Skeletal muscle cell (primary cell): Measurements from ENCODE around the gene SIRPG.
A peak's percentile ranks its signal among the peaks of the same experiment; 100 is the strongest.

Experiments used
- DNase-seq: peaks from one replicate; pipeline ENCODE4 v3.0.0-alpha.2; 2010; ENCODE audit warnings: low read depth
- H3K4me3 ChIP-seq: 2 replicates; pipeline ENCODE4 v1.5.1; 2011; ENCODE audit warnings: low read depth, mild to moderate bottlenecking, control low read depth, low read length, moderate library complexity

Gene SIRPG

DNA sequence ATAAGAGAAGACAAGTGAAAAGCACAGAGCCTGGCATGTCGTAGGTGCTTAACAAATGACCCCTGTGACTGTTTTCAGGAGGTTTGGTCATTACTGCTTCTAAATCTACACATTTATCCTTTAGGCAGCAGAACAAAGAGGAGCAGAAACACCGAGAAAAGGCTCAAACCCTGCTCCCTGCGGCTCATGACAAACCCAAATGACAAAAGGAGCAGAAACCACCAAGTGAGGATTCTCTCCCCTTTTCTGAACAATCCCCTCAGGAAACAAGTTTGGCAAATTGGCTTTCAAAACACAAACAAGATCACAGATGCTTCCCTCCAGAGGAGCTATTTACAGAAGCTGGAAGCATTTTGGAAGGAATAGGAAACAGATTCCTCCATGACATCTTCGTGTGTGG is 15.8 kb upstream of the SIRPG start:
- no peak for DNase-seq
- H3K4me3 ChIP-seq: no peak overlapping the region

DNA sequence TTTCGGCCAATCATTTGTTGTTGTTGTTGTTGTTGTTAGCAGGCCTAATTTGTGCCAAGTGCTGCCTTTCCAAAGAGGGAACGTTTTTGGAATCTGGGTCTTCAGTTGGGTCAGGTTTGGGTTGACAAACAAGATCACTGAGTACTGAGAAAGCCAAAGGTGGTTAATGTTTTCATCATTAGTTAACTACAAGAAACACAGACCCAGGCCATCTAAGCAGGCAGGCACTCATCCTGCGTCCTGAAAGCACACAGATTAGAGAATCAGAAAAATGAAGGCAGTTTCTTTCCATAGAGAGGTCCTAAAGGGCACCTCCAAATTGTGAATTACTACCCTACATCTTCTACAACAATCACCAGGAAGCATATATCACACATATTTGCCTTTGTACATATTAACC is 15.1 kb upstream of the SIRPG start:
- DNase-seq: no peak
- H3K4me3 ChIP-seq: no peak overlapping the region

DNA sequence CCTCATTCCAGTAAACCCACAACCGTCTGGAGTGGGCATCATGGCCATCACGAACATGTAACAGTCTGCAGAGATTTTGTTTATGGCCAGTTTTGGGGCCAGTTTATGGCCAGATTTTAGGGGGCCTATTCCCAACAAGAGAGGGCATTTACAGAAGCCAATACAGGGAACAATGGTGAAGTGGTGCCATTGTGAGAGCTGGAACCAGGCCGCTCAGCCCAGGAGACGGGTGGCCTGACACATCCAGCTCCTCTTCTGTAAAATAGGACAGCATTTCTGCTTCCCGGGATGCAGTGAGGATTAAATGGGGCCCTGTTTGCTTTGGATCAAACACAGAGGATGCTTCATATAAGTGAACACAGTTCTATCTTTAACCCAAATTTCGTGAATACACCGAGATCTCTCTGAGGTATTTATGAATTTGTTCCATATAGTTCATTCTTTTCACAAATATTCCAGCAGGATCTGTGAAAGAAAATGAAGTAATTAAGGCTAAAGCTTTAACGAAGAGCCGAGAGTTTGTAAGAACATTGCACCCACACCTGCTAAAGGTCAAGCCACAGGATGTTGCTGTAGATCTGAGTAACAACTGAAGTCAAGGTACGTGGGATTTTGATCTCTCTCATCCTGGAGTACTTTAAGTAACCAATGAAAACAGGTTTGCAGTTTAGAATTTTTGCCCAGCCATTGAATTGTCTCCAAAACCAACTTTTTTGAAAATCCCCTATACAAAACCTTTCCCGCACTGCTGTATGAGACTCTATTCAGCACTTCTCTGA is 14.5 kb upstream of the SIRPG start:
- H3K4me3 ChIP-seq: no peak overlapping the region
- no peak for DNase-seq

DNA sequence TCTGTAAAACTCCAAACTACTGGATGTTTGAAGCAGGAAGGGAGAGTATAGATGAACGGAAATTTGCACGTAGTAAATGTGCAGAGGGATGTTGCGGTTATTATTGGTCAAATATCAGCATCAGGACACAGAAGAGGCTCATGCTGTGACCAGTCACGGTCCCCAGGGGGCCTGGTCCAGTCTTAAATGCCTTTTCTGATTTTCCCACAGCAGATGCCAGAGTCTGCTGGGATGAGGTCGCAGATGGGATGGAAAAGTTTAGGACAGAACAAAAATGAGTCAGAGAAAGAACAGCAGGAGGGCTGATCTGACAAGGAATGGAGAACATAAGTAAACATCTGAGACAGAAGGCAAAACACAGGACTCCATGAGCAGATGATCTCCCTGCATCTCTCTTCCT is 11.7 kb upstream of the SIRPG start:
- no peak overlapping the region for H3K4me3 ChIP-seq
- DNase-seq: no peak

DNA sequence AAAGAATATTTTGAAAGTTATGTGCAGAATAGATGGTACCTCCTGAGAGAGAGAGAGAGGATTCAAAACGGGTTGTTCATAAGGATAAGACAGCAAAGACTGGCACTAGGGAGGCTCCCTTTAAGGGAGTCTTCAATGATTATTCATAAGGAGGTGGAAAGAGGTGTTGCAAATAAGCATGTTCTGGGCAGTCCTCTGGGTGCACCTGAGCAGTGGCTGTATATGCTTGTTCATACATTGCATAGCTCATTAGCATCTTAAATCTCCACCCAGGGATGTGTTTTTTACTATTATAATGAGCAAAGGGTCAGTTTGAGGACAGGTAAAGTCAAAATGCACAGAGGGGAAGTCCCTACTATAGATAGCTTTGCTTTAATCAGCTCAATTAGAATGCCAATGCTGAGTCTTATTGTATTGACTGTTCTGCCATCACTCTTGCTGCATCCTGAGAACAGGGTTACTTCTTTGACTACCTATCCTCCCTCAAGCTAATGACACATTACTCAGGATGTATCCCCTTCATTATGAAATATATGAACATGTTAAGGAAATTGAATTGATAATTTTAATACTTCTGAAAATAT is 10.0 kb upstream of the SIRPG start:
- no peak overlapping the region for H3K4me3 ChIP-seq
- DNase-seq: no peak

DNA sequence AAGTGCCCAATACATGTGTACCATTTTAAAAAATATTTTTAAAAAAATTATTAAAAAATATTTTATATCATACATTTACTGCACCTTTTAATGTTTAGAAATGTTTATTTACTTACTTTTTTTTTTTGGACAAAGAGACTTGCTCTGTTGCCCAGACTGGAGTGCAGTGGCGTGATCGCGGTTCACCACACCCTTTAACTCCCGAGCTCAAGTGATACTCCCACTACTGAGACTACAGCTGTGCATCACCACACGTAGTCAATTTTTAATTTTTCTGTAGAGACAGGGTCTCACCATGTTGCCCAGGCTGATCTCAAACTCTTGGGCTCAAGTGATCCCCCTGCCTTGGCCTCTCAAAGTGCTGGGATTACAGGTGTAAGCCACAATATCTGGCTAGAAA is 9.2 kb upstream of the SIRPG start:
- DNase-seq: no peak
- no peak overlapping the region for H3K4me3 ChIP-seq

DNA sequence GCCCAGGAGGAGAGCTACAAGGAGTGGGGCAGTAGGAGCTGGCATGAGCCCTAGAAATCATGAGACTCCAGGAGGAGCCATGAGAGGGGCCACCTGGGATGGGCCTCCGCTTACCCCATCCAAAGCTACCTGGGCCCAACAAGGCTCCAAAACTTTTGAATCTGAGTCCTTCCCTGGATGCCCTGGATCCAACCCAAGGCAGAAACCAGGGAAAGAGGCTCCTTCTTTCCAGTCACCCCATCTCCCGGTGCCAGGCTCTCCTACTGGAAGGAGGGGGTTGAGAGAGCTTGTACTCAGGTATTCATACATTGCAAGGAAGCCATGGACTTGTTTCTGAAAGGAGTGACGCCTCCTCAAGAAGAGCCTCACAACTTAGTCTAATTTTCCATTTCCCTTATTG is 7.8 kb upstream of the SIRPG start:
- DNase-seq: no peak
- H3K4me3 ChIP-seq: no peak overlapping the region

DNA sequence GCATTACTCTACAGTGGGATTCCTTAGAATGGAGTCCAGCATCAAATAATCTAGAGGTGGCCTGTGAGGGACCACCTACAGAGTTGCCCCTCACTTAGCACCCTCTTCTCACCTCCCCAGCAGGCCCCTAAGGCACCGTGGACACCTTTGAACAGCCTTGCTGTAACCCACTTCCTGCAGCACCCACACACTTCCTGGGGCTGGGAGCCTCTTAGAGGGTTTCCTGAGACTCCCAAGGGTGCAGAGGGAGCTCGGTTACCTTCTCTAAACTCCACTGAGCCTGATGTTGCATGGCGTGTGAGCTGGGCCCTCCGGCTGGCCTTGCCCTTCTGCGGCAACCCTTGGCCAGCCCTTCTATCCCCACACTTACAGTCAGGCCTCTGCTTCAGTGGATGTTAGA is 7.3 kb upstream of the SIRPG start:
- DNase-seq: no peak
- no peak overlapping the region for H3K4me3 ChIP-seq

DNA sequence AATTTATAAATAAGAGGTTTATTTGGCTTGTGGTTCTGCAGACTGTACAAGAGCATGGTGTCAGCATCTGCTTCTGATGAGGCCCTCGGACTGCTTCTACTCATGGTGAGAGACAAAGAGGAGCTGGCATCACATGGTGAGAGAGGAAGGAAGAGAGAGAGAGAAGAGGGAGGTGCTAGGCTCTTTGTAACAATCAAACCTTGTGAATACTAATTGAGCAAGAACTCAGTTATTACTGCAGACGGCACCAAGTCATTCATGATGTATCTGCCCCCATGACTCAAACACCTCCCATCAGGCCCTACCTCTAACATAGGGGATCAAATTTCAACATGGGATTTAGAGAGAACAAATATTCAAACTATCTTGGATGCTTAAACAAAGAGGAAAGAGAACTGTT is 6.3 kb upstream of the SIRPG start:
- peak; percentile 1 for DNase-seq
- no peak overlapping the region for H3K4me3 ChIP-seq

DNA sequence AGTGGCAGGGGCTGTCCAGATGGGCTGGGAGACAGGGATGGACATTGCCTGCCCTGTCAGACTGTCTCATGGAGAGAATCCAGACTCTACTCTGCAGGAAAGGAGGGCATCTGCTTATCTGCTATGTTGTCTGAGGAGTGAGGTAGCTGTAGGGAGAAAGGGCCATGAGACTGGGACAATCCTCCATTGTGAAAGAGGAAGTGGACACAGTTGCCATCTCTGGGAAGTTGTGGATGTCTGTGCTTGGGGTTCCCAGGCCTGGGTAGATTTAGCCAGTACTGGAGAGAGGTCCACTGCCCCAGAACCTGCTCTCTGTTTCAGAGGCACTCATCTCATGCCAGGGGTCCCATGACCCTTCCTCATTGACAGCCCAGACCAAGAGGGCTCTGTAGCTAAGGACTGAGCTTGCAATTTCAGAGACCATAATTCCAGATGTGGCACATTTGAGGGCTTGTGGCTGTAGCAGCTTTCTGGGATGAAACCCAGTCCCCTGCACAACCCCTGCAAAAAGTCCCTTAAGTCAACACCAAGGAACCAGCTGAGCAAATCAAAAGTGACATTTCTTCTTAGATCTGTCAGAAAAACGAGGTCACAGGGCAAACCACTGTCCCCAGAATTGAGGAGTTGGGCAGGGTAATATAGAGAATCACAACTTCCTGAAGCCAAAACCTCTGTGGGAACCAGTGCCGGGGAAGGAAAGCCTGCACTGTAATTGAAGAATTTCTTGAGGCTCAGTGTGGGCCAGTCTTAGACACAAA is 4.1 kb upstream of the SIRPG start:
- no peak for DNase-seq
- H3K4me3 ChIP-seq: no peak overlapping the region

DNA sequence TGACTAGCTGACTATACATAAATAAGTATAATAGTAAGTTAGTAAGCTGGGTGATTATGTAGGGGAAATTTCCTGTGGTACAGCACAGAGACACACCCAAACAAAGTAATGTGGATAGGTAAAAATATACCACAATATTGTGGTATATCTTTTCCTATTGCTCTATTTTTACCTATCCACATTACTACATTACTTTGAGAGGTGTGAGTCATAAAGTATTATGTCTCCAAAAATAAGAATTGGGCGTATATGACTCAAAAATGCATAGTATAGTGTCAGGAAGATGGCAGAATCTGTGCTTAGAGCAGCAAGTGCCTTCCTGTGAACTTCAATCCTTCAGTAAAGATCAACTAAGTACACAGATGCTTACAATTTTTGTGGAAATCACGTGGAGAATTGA is 2.7 kb upstream of the SIRPG start:
- DNase-seq: no peak

DNA sequence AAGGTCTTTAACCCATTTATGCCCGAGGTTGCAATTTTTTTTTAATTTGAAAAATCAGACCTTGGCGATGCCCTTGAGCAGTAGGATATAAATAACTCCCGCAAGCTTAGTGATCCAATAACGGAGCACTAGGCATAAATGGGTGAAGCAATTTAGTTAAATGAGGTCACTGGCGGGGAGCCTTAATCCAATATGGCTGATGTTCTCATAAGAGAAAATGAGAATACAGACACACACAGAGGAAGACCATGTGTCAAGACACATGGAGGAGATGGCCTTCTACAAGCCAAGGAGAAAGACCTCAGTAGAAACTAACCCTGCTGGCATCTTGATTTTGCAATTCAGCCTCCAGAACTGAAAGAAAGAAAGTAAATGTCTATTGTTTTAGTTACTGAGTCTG is 735 bp downstream of the SIRPG start:
- H3K4me3 ChIP-seq: no peak overlapping the region
- DNase-seq: no peak

More for the DNA sequence above, 2.7 kb upstream of the SIRPG start:
- no peak overlapping the region for H3K4me3 ChIP-seq

DNA sequence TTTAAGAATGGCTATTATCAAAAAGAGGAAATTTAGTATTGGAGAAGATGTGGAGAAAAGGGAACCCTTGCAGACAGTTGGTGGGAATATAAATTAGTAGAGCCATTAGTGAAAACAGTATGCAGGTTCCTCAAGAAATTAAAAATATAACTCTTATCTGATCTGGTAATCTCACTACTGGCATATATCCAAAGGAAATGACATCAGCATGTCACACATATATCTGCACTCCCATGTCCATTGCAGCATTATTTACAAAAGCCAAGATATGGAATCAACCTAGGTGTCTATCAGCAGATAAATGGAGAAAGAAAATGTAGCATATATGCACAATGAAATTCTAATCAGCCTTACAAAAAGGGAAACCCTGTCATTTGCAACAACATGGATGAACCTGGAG is 2.6 kb downstream of the SIRPG start:
- no peak for DNase-seq
- no peak overlapping the region for H3K4me3 ChIP-seq

DNA sequence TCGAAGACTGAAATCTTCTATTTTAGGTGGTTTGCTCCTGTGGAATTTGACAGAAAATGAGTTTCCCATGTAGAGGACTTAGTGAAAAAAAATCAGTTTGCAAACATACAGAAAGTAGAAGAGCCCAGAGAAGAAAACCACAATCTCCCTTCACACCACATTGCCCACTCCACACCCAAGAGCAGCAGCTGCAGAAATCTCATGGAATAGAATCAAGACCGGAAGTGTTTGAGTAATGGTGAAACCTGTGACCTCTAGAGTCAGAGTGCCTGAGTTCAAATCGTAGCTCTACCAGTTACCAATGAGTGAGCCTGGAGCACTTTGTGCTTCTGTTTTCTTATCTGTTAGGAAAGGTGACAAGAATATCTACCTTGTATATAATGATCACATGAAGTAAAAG is 4.6 kb downstream of the SIRPG start:
- H3K4me3 ChIP-seq: no peak overlapping the region
- no peak for DNase-seq

DNA sequence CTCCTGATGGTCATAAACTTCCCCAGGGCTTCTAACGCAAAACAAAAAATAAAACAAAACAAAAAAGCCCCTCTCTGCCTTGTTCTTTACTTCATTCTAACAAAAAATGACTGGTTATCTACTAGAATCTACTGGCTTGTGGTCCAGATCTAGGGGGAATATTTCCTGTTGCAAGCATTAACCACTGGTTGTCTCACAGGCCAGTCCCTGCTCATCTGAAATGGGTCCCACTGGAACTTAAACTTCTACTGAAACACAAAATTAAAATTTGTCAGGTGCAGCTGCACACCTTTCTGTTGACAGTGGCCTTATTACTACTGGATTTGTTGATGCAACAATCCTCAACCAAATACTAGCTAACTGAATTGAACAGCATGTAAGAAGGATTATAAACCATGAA is 5.5 kb downstream of the SIRPG start:
- DNase-seq: no peak
- H3K4me3 ChIP-seq: no peak overlapping the region

DNA sequence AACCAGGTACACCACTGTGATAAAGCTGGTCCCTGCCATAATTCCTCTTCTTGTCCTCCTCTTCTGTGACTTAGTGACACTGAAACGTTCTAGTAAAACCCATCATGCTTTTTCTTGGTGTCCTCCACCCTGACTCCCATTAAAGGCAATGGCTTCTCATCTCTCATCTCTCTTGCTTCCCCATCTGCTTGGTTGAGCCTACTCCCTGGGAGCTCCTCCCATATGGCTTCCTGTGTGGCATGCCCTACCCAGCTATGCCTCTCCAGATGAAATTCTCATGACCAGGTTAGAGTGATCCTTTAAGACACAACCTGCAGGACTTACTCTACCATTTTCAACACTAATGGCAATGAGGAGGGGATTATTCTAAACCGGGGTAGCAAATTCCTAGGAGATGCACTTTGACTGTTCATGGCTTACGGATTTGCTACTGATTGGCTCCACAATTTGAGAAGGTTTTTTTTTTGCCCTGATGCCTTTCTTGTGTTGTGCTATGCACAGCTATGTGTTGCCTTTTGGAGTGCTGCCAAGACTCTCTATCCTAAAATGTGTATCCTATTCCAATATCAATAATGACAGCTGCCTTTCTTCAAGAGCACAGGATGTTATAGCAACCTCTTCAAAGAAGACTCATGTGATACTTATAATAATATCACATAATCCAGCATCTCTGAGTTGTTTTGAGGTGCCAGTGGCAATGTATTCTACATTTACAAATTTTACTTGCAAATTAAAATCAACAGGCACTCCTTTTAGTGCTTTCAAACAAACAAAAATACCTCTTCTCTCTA is 6.1 kb downstream of the SIRPG start:
- no peak overlapping the region for H3K4me3 ChIP-seq
- no peak for DNase-seq

DNA sequence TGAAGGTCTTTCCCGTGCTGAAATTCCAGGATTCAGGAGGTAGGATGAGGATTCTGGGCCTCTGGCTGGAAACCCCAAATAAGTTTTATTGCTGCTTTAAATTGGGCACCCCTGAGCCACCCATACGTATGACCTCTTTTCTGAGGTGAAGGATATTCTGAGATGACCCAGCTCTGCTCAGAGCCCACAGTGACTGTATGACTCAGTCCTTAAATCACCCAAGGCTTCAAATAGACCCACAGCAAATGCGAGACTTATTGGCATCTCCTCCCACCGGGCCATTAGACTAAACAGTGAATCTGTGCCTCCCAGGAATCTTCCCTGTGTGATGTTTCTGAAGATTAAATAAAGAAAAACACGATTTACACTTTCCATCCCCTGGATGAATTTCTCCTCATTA is 9.5 kb downstream of the SIRPG start:
- DNase-seq: no peak
- no peak overlapping the region for H3K4me3 ChIP-seq

DNA sequence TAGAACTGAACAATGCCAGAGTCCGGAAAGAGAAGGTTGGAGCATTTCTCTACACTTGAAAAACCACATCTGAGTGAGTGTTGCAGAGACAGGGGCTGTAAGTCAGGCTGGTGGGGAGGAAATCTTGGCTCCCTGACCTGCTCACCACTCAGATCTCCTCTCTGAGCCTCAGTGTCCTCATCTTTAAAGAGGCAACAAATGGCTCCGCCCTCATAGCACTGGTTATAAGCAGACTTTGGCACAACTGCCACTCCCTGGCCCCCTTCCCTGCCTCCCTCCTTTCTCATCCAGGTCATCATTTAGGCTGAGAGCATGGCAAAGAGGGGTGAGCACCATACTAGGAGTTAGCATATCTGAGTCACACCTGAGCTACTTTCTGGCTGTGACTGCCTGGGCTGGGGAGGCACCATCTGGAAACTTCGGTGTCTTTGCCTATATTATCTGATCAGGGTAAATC is 10.6 kb downstream of the SIRPG start:
- no peak for DNase-seq
- no peak overlapping the region for H3K4me3 ChIP-seq

DNA sequence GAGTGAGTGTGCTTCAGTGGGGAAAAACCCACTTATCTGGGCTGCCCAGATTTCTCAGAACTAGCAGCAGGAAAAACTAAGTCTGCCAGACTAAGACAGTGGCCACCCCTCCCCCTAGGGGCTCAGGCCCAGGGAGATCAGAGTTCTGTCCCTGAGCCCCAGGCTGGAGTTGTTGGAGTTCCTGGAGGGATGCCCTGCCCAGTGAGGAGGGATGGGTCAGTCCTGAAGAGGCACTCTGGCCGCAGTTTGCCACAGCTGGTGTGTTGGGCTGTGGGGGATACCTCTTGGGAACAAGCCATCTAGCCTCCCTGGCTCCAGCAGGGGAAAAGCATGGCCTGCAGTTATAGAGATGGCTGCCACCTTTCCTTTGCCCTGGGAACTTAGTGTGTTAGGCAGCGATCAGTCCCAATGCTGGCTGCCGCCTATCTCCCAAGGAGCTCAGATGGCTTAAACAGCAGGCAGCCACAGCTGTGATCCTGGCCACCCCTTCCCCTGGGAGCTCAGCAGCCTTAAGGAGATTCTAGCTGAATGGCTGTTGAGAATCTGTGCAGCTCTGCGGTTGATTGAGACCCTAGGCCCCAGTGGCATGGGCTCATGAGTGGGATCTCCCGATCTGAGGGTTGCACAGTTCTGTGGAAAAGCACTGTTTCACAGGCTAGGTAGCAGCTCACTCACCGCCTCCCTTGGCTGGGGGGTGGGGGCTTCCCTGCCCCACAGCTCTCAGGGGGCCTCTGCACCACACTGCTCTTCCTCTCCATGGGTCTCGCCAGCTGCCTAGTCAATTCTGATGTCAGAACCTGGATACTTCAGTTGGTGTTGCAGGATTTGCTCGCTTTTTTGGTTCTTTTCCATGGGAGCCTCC is 13.2 kb downstream of the SIRPG start:
- no peak overlapping the region for H3K4me3 ChIP-seq
- DNase-seq: no peak
